ENCODE results near the gene PLEKHO2. TPM values are rescaled to one million over a fixed set of nuclear protein-coding genes. Genes with fewer than 3 reads are reported as not detected.
A peak's percentile ranks its signal among the peaks of the same experiment; 100 is the strongest.

Gene PLEKHO2
- total and polyA plus RNA-seq, 3 experiments from 2014 or later = 15.8 to 33.3 (median 16.1) TPM

- Histone ChIP-seq H3K27me3 (ENCODE audit: insufficient read depth, low read length, poor library complexity, severe bottlenecking) (no peaks in the 10 kb centered on the region), H3K9me3 (ENCODE audit: low read length) (no peaks in the 10 kb centered on the region), H3K4me1 (ENCODE audit: insufficient read depth, low read length) (peaks cover 6% of the 10 kb centered on the region), H3K4me3 (ENCODE audit: low read length) (no peak overlapping the region), H3K27ac (ENCODE audit: low read depth, low read length) (no peak overlapping the region), H3K36me3 (ENCODE audit: insufficient read depth, low read length) (no peaks in the 10 kb centered on the region)
- H3K36me3 Mint-ChIP-seq = peaks cover 0 to 2% (median 0%) of the 10 kb centered on the region in 3 donors
- no peak overlapping the region for H3K27ac Mint-ChIP-seq
- peak overlapping the region; percentile 8 to 60 (median 38) for H3K4me3 Mint-ChIP-seq
- ChIA-PET POLR2A (interaction anchor here (0.5 kb wide), 1 partner anchor 310 kb away, joined by 7 read pairs; no protein-coding TSS in a partner anchor), CTCF (interaction anchor here (2.0 to 11.0 kb wide), 2 partner anchors 102 to 182 kb away, joined by 9 to 115 read pairs; no protein-coding TSS in a partner anchor)
- DNase-seq = no peak
- peaks cover 5 to 21% (median 11%) of the 10 kb centered on the region in 3 donors for H3K4me1 Mint-ChIP-seq
- H3K27me3 Mint-ChIP-seq = peaks cover 4 to 6% of the 10 kb centered on the region in 2 donors
- no peaks in the 10 kb centered on the region for H3K9me3 Mint-ChIP-seq
Observed at GRCh38 chr15:64912379-64913325, 70.9 kb downstream of the PLEKHO2 start.

- POLR2A ChIA-PET = no interaction called here
Observed at GRCh38 chr15:64915518-64916227, 74.0 kb downstream of the PLEKHO2 start.

DNA sequence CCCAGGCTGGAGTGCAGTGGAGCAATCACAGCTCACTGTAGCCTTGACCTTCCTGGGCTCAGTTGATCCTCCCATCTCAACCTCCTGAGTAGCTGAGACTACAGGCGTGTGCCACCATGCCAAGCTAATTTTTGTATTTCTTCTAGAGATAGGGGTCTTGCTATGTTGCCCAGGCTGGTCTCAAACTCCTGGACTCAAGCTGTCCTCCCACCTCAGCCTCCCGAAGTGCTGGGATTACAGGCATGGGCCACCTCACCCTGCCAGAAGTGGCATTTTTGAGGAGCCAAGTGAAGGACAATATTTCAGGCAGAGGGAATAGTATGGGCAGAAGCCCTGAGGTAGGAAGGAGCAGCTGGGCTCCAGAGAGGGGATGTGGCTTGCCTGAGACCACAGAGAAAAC is 74.7 kb downstream of the PLEKHO2 start:
- Histone ChIP-seq H3K27me3 (ENCODE audit: insufficient read depth, low read length, poor library complexity, severe bottlenecking) (no peaks in the 10 kb centered on the region), H3K4me3 (ENCODE audit: low read length) (no peak overlapping the region), H3K4me1 (ENCODE audit: insufficient read depth, low read length) (peaks cover 1% of the 10 kb centered on the region), H3K27ac (ENCODE audit: low read depth, low read length) (no peak overlapping the region), H3K9me3 (ENCODE audit: low read length) (no peaks in the 10 kb centered on the region), H3K36me3 (ENCODE audit: insufficient read depth, low read length) (no peaks in the 10 kb centered on the region)
- no peak for DNase-seq
- POLR2A ChIA-PET = no interaction called here
- H3K36me3 Mint-ChIP-seq = peaks cover 0 to 2% (median 0%) of the 10 kb centered on the region in 3 donors
- no peak overlapping the region for H3K4me3 Mint-ChIP-seq
- CTCF ChIA-PET = interaction anchor here (0.7 to 1.3 kb wide), 2 partner anchors 107 to 174 kb away, joined by 3 to 4 read pairs; no protein-coding TSS in a partner anchor
- H3K27ac Mint-ChIP-seq = no peak overlapping the region
- no peaks in the 10 kb centered on the region for H3K9me3 Mint-ChIP-seq
- H3K4me1 Mint-ChIP-seq = peaks cover 1 to 13% (median 5%) of the 10 kb centered on the region in 3 donors
- H3K27me3 Mint-ChIP-seq = peaks cover 0 to under 1% of the 10 kb centered on the region in 2 donors

More at GRCh38 chr15:64915518-64916227, 74.0 kb downstream of the PLEKHO2 start:
- H3K27ac ChIP-seq (ENCODE audit: low read depth, low read length) = no peak overlapping the region
- peaks cover 5 to 20% (median 11%) of the 10 kb centered on the region in 3 donors for H3K4me1 Mint-ChIP-seq
- peak in 1 of 5 donors; percentile 30 for DNase-seq
- peaks cover 6% of the 10 kb centered on the region for H3K4me1 ChIP-seq (ENCODE audit: insufficient read depth, low read length)
- H3K36me3 ChIP-seq (ENCODE audit: insufficient read depth, low read length) = no peaks in the 10 kb centered on the region
- H3K36me3 Mint-ChIP-seq = peaks cover 0 to 2% (median 0%) of the 10 kb centered on the region in 3 donors
- H3K4me3 ChIP-seq (ENCODE audit: low read length) = no peak overlapping the region
- no peaks in the 10 kb centered on the region for H3K9me3 Mint-ChIP-seq
- H3K27ac Mint-ChIP-seq = no peak overlapping the region
- H3K27me3 Mint-ChIP-seq = peaks cover 3 to 4% of the 10 kb centered on the region in 2 donors
- no peak overlapping the region for H3K4me3 Mint-ChIP-seq
- no peaks in the 10 kb centered on the region for H3K27me3 ChIP-seq (ENCODE audit: insufficient read depth, low read length, poor library complexity, severe bottlenecking)
- H3K9me3 ChIP-seq (ENCODE audit: low read length) = no peaks in the 10 kb centered on the region
- CTCF ChIA-PET = interaction anchor here (1.3 to 1.4 kb wide), 2 partner anchors 10 to 106 kb away, joined by 4 read pairs; no protein-coding TSS in a partner anchor

- Histone ChIP-seq H3K27ac (ENCODE audit: low read depth, low read length) (no peak overlapping the region), H3K9me3 (ENCODE audit: low read length) (no peaks in the 10 kb centered on the region), H3K4me1 (ENCODE audit: insufficient read depth, low read length) (no peaks in the 10 kb centered on the region), H3K4me3 (ENCODE audit: low read length) (no peak overlapping the region), H3K27me3 (ENCODE audit: insufficient read depth, low read length, poor library complexity, severe bottlenecking) (no peaks in the 10 kb centered on the region), H3K36me3 (ENCODE audit: insufficient read depth, low read length) (no peaks in the 10 kb centered on the region)
- Mint-ChIP-seq H3K27ac (no peak overlapping the region), H3K27me3 (no peaks in the 10 kb centered on the region), H3K36me3 (peaks cover 0 to 2% (median 0%) of the 10 kb centered on the region in 3 donors), H3K4me1 (peaks cover 0 to 9% (median 2%) of the 10 kb centered on the region in 3 donors), H3K9me3 (no peaks in the 10 kb centered on the region), H3K4me3 (no peak overlapping the region)
- CTCF ChIA-PET = no interaction called here
- no peak for DNase-seq
- POLR2A ChIA-PET = no interaction called here
Observed at GRCh38 chr15:64917211-64917610, 75.5 kb downstream of the PLEKHO2 start.

Other genes starting within 250 kb of the PLEKHO2 start
- not detected for gene RBPMS2, start 66.3 kb upstream of the PLEKHO2 start, total RNA-seq
- gene RBPMS2, start 66.3 kb upstream of the PLEKHO2 start, polyA plus RNA-seq = not detected
- 10 to 100 TPM; 14.6 to 14.7 TPM for gene PIF1, start 16.3 kb upstream of the PLEKHO2 start, total RNA-seq
- 0.25 TPM for gene PIF1, start 16.3 kb upstream of the PLEKHO2 start, polyA plus RNA-seq
- 1 to 10 TPM; 3.0 TPM for gene ANKDD1A, start 70.0 kb downstream of the PLEKHO2 start, total RNA-seq
- gene ANKDD1A, start 70.0 kb downstream of the PLEKHO2 start, polyA plus RNA-seq = 2.4 TPM
- 10 to 100 TPM; 66.3 to 67.4 TPM for gene SPG21, start 148.0 kb downstream of the PLEKHO2 start, total RNA-seq
- 118 TPM for gene SPG21, start 148.0 kb downstream of the PLEKHO2 start, polyA plus RNA-seq
- gene MTFMT, start 187.7 kb downstream of the PLEKHO2 start, total RNA-seq = 10 to 100 TPM; 22.7 to 24.3 TPM
- 20.2 TPM for gene MTFMT, start 187.7 kb downstream of the PLEKHO2 start, polyA plus RNA-seq
- gene SLC51B, start 203.5 kb downstream of the PLEKHO2 start, total RNA-seq = not detected
- gene SLC51B, start 203.5 kb downstream of the PLEKHO2 start, polyA plus RNA-seq = not detected
- gene RASL12, start 226.1 kb downstream of the PLEKHO2 start, total RNA-seq = not detected
- not detected for gene RASL12, start 226.1 kb downstream of the PLEKHO2 start, polyA plus RNA-seq
- gene KBTBD13, start 234.8 kb downstream of the PLEKHO2 start, total RNA-seq = not detected
- gene KBTBD13, start 234.8 kb downstream of the PLEKHO2 start, polyA plus RNA-seq = not detected